HepG2 (cell line): Measurements from ENCODE around the gene RAD9A. TPM values are rescaled to one million over a fixed set of nuclear protein-coding genes. Genes with fewer than 3 reads are reported as not detected.

Experiments
- ARNT2 ChIP-seq: sonication (generic); formaldehyde crosslinking; IDR thresholded peaks from 2 replicates; pipeline ENCODE4 v1.8.0; 2022; ENCODE audit warnings: mild to moderate bottlenecking, low read depth, missing genetic modification reagents, moderate library complexity
- ATM ChIP-seq: fragments of 450-650 bp; IDR thresholded peaks from 2 replicates; pipeline ENCODE4 v1.7.1; 2017; ENCODE audit warnings: mild to moderate bottlenecking, borderline replicate concordance
- E2F5 ChIP-seq: sonication (generic); formaldehyde crosslinking; conservative IDR thresholded peaks from 2 replicates; pipeline ENCODE4 v1.4.0; 2020; ENCODE audit warnings: missing genetic modification reagents
- HDAC2 ChIP-seq: sonication (generic); formaldehyde crosslinking; IDR thresholded peaks from 2 replicates; pipeline ENCODE4 v1.4.0; 2020; ENCODE audit warnings: missing genetic modification reagents
- HOMEZ ChIP-seq: IDR thresholded peaks from 2 replicates; pipeline ENCODE4 v1.6.1; 2016; ENCODE audit warnings: low read depth
- MIXL1 ChIP-seq: IDR thresholded peaks from 2 replicates; pipeline ENCODE4 v1.6.1; 2016
- MLLT10 ChIP-seq: sonication (generic); formaldehyde crosslinking; IDR thresholded peaks from 2 replicates; pipeline ENCODE4 v1.4.0; 2020; ENCODE audit warnings: missing genetic modification reagents
- NCOA1 ChIP-seq: sonication (generic); formaldehyde crosslinking; IDR thresholded peaks from 2 replicates; pipeline ENCODE4 v1.9.0; 2021; ENCODE audit warnings: missing genetic modification reagents
- NFATC3 ChIP-seq: sonication (generic); formaldehyde crosslinking; IDR thresholded peaks from 2 replicates; pipeline ENCODE4 v1.5.1; 2020; ENCODE audit warnings: mild to moderate bottlenecking, missing genetic modification reagents
- NRL ChIP-seq: sonication (generic); formaldehyde crosslinking; IDR thresholded peaks from 2 replicates; pipeline ENCODE4 v1.5.0; 2020; ENCODE audit warnings: missing genetic modification reagents, mild to moderate bottlenecking, moderate library complexity, borderline replicate concordance
- SRY ChIP-seq: sonication (generic); formaldehyde crosslinking; IDR thresholded peaks from 2 replicates; pipeline ENCODE4 v1.8.0; 2022; ENCODE audit warnings: mild to moderate bottlenecking, missing genetic modification reagents
- ZC3H4 ChIP-seq: sonication (generic); formaldehyde crosslinking; IDR thresholded peaks from 2 replicates; pipeline ENCODE4 v1.4.0; 2020; ENCODE audit warnings: missing genetic modification reagents, borderline replicate concordance
- ZNF367 ChIP-seq: sonication (generic); formaldehyde crosslinking; IDR thresholded peaks from 2 replicates; pipeline ENCODE4 v1.4.0; 2020; ENCODE audit warnings: missing genetic modification reagents, borderline replicate concordance
- ZNF468 ChIP-seq: sonication (generic); formaldehyde crosslinking; IDR thresholded peaks from 2 replicates; pipeline ENCODE4 v1.8.0; 2022; ENCODE audit warnings: mild to moderate bottlenecking, moderate library complexity, missing genetic modification reagents
- ZNF775 ChIP-seq: sonication (generic); formaldehyde crosslinking; IDR thresholded peaks from 2 replicates; pipeline ENCODE4 v1.4.0; 2020; ENCODE audit warnings: missing genetic modification reagents, mild to moderate bottlenecking, moderate library complexity, borderline replicate concordance
- ZSCAN9 ChIP-seq: IDR thresholded peaks from 2 replicates; pipeline ENCODE4 v1.6.1; 2016; ENCODE audit warnings: borderline replicate concordance
- polyA plus RNA-seq, 8 experiments: library from polyadenylated mRNA; depleted of rRNA in 3 of 8; stranded (reverse) in 7 of 8; unstranded in 1 of 8; fragments of >200 nt; fragmentation: Illumina TruSeq in 4 of 8; extraction: Trizol in 4 of 8; gene quantifications; 2 replicates each; pipeline versions ENCODE4 v1.2.1 to v1.2.3, GENCODE V29; 2011 to 2016; ENCODE audit warnings: low read depth in 4 of 8, missing spikeins in 1 of 8, mixed read lengths in 1 of 8; ENCODE audit not compliant: insufficient read depth in 1 of 8
- total RNA-seq, 5 experiments: library from RNA; depleted of rRNA; stranded (reverse); fragments of >200 nt; fragmentation: Illumina TruSeq; extraction: Trizol; gene quantifications; 2 replicates each; pipeline ENCODE4 v1.2.3, GENCODE V29; 2016; ENCODE audit warnings: low read depth in 1 of 5
- TF ChIP-seq, protein P1 (sequence below): sonication (generic); formaldehyde crosslinking; IDR thresholded peaks from 2 replicates; pipeline ENCODE4 v1.4.0; 2020; ENCODE audit warnings: mild to moderate bottlenecking, missing genetic modification reagents
- TF ChIP-seq, protein P2 (sequence below): sonication (generic); formaldehyde crosslinking; IDR thresholded peaks from 2 replicates; pipeline ENCODE4 v1.4.0; 2020; ENCODE audit warnings: missing genetic modification reagents, borderline replicate concordance
- TF ChIP-seq, protein P3 (sequence below): sonication (generic); formaldehyde crosslinking; IDR thresholded peaks from 2 replicates; pipeline ENCODE4 v1.9.0; 2022; ENCODE audit warnings: low read depth, missing genetic modification reagents
- TF ChIP-seq, protein P4 (sequence below), 2 experiments: IDR thresholded peaks; 2 replicates each; pipeline ENCODE4 v1.6.1; 2011 to 2012; ENCODE audit warnings: low read length in 2 of 2, borderline replicate concordance in 1 of 2, low read depth in 1 of 2, mild to moderate bottlenecking in 1 of 2, moderate library complexity in 1 of 2

Gene RAD9A
- total and polyA plus RNA-seq, 2 of the 13 experiments (the other 11 are each of a cell fraction or from before 2014, with no cell fraction given) = 10.1 to 15.7 TPM

DNA sequence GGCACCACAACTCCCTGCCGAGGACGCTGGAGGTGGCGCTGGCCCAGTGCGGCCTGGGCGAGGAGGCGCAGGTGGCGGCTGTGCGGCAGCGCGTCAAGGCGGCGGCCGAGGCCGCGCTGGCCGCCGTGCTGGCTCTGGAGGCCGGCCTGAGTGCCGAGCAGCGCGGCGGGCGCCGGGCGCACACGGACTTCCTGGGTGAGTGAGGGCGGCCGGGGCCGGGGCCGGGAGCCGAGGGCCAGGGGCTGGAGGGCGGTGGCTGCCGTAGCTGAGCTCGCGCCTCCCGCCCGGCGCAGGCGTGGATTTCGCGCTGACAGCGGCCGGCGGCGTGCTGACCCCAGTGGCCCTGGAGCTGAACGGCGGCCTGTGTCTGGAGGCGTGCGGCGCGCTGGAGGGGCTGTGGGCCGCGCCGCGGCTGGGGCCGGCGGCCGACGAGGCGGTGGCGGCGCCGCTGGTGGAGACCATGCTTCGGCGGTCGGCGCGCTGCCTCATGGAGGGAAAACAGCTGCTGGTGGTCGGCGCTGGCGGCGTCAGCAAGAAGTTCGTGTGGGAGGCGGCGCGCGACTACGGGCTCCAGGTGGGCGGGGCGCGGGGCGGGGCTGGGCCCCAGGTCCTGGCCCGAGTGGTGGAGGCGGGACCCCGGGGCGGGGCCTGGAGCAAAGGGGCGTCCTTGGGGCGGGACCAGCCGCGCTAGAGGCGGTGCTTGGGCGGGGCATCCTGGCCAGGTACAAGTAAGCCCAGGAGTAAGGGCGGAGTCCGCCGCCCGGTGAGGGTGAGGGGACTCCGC lies 29.1 kb downstream of the RAD9A start (continued):
- no peak for TF ChIP-seq MIXL1 (CRISPR knock-in tag)
- no peak for TF ChIP-seq HOMEZ (CRISPR knock-in tag)
- no peak for TF ChIP-seq E2F5 (CRISPR knock-in tag)
- TF ChIP-seq HDAC2 (CRISPR knock-in tag) = no peak
- TF ChIP-seq NRL = no peak
- TF ChIP-seq, protein P1, sequence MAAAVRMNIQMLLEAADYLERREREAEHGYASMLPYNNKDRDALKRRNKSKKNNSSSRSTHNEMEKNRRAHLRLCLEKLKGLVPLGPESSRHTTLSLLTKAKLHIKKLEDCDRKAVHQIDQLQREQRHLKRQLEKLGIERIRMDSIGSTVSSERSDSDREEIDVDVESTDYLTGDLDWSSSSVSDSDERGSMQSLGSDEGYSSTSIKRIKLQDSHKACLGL (CRISPR knock-in tag) = no peak
- no peak for TF ChIP-seq NFATC3 (CRISPR knock-in tag)
- no peak for TF ChIP-seq ZC3H4 (CRISPR knock-in tag)
- no peak for TF ChIP-seq ZSCAN9
- TF ChIP-seq ATM = no peak
- TF ChIP-seq, protein P2, sequence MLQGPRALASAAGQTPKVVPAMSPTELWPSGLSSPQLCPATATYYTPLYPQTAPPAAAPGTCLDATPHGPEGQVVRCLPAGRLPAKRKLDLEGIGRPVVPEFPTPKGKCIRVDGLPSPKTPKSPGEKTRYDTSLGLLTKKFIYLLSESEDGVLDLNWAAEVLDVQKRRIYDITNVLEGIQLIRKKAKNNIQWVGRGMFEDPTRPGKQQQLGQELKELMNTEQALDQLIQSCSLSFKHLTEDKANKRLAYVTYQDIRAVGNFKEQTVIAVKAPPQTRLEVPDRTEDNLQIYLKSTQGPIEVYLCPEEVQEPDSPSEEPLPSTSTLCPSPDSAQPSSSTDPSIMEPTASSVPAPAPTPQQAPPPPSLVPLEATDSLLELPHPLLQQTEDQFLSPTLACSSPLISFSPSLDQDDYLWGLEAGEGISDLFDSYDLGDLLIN (CRISPR knock-in tag) = no peak
- no peak for TF ChIP-seq MLLT10 (CRISPR knock-in tag)
- TF ChIP-seq ZNF775 (CRISPR knock-in tag) = no peak
- peak; percentile 53; the same call in 1 of the 2 replicates for TF ChIP-seq ARNT2 (CRISPR knock-in tag)
- TF ChIP-seq, protein P3, sequence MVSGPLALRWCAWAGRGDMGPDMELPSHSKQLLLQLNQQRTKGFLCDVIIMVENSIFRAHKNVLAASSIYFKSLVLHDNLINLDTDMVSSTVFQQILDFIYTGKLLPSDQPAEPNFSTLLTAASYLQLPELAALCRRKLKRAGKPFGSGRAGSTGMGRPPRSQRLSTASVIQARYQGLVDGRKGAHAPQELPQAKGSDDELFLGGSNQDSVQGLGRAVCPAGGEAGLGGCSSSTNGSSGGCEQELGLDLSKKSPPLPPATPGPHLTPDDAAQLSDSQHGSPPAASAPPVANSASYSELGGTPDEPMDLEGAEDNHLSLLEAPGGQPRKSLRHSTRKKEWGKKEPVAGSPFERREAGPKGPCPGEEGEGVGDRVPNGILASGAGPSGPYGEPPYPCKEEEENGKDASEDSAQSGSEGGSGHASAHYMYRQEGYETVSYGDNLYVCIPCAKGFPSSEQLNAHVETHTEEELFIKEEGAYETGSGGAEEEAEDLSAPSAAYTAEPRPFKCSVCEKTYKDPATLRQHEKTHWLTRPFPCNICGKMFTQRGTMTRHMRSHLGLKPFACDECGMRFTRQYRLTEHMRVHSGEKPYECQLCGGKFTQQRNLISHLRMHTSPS (CRISPR knock-in tag) = no peak
- TF ChIP-seq, protein P4, sequence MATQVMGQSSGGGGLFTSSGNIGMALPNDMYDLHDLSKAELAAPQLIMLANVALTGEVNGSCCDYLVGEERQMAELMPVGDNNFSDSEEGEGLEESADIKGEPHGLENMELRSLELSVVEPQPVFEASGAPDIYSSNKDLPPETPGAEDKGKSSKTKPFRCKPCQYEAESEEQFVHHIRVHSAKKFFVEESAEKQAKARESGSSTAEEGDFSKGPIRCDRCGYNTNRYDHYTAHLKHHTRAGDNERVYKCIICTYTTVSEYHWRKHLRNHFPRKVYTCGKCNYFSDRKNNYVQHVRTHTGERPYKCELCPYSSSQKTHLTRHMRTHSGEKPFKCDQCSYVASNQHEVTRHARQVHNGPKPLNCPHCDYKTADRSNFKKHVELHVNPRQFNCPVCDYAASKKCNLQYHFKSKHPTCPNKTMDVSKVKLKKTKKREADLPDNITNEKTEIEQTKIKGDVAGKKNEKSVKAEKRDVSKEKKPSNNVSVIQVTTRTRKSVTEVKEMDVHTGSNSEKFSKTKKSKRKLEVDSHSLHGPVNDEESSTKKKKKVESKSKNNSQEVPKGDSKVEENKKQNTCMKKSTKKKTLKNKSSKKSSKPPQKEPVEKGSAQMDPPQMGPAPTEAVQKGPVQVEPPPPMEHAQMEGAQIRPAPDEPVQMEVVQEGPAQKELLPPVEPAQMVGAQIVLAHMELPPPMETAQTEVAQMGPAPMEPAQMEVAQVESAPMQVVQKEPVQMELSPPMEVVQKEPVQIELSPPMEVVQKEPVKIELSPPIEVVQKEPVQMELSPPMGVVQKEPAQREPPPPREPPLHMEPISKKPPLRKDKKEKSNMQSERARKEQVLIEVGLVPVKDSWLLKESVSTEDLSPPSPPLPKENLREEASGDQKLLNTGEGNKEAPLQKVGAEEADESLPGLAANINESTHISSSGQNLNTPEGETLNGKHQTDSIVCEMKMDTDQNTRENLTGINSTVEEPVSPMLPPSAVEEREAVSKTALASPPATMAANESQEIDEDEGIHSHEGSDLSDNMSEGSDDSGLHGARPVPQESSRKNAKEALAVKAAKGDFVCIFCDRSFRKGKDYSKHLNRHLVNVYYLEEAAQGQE (IDR thresholded peaks at IDR 0.05; ENCODE audit: borderline replicate concordance in 1 of 2, low read depth in 1 of 2, low read length in 2 of 2) = no peak
- peak; percentile 40; the same call in 1 of the 2 replicates for TF ChIP-seq SRY (CRISPR knock-in tag)
- peak; percentile 19; the same call in 1 of the 2 replicates for TF ChIP-seq ZNF367
- TF ChIP-seq ZNF468 (CRISPR knock-in tag) = no peak
- TF ChIP-seq NCOA1 (CRISPR knock-in tag) = no peak
